ENCODE measurements around the gene MAB21L2.

Gene MAB21L2

DNA sequence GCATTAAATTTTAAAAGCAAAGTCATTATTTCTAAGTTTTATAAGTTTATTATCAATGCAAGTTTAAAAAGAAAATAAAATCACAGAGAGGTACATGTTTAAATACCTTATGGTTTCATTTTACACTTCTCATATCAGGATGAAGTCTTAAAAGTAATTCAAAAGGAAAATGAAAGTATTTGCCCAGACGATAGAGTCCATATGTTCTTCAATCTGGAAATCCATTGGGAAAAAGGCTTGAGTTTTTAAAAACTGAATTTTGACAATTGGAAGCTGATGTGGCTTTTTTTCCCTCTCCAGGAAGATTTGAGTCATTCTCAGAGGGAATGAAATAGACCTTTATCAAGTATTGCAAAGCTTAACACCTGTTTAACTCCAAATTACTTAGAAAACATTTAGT, 37.1 kb downstream of the MAB21L2 start:
- DNase-seq (ENCODE audit: low spot score): no peak

GRCh38 chr4:150624055-150624454, 42.1 kb downstream of the MAB21L2 start:
- DNase-seq (ENCODE audit: low spot score): no peak

- DNase-seq (ENCODE audit: low spot score): no peak
Measured at GRCh38 chr4:150625033-150625432, 43.1 kb downstream of the MAB21L2 start.

DNA sequence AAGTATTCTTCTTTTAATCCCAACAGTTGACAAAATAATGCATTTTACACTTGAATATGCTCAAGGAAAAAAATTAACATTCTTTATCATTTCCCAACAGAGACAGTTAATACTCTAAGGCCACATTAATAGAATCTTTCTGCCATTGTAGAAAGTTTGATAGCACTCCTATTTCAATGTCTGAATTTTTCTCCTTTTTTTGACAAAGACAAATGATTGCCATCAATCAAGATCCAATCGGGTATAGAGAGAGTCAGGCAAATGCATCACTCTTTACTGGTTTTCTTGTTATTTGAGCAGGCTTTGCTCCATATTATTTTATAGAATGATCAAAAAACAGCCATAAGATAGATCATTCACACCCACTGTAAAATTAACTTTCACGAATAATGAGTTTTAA, 46.1 kb downstream of the MAB21L2 start:
- DNase-seq (ENCODE audit: low spot score): no peak

GRCh38 chr4:150632639-150633038, 50.7 kb downstream of the MAB21L2 start:
- DNase-seq (ENCODE audit: low spot score): no peak
